ENCODE measurements around the gene ACSL5. TPM values are rescaled to one million over a fixed set of nuclear protein-coding genes. Genes with fewer than 3 reads are reported as not detected.
A peak's percentile ranks its signal among the peaks of the same experiment; 100 is the strongest.
"Not testable (repeated sequence)": the region's sequence is repeated elsewhere in the genome, so short reads cannot be mapped to it uniquely, and the experiment has no call there.

ACSL5 gene
- total and polyA plus RNA-seq, 2 donors (not counting 1 experiment from before 2014, with no cell fraction given), result 1.7 to 6.6 TPM

DNA sequence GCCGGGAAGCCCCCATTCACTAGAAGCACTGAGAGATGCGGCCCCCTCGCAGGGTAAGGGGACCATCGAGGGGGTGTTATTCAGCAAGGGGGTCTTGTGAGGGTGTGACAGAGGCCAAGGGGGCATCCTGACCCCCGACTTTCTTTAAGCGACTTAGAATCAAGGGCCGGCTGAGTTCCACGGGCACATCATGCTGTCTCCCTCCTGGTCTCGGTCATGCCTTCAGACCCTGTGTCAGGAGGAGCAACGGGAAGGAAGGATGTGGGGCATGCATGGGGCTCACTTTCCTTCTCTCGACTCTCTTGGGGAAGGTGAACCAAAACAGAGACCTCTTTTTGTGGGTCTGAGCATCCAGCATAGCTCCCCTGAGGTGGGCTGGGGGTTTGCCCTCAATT lies 2.5 kb downstream of the ACSL5 start:
- H3K4me2 ChIP-seq (ENCODE audit: extremely low read depth, insufficient read depth, low read length), result peak overlapping the region; percentile 82
- peaks cover 11% of the 10 kb centered on the region for H3K4me1 ChIP-seq (ENCODE audit: control insufficient read depth, extremely low read depth, insufficient read depth, low read length)
- no peaks in the 10 kb centered on the region for H4K20me1 ChIP-seq (ENCODE audit: control insufficient read depth, extremely low read depth, insufficient read depth, low read length)
- H2AFZ ChIP-seq (ENCODE audit: low read length), result peak overlapping the region; percentile 92
- no peak for TF ChIP-seq EZH2 (IDR thresholded peaks at IDR 0.05; ENCODE audit: low read length, missing control alignments)
- TF ChIP-seq, protein P1, sequence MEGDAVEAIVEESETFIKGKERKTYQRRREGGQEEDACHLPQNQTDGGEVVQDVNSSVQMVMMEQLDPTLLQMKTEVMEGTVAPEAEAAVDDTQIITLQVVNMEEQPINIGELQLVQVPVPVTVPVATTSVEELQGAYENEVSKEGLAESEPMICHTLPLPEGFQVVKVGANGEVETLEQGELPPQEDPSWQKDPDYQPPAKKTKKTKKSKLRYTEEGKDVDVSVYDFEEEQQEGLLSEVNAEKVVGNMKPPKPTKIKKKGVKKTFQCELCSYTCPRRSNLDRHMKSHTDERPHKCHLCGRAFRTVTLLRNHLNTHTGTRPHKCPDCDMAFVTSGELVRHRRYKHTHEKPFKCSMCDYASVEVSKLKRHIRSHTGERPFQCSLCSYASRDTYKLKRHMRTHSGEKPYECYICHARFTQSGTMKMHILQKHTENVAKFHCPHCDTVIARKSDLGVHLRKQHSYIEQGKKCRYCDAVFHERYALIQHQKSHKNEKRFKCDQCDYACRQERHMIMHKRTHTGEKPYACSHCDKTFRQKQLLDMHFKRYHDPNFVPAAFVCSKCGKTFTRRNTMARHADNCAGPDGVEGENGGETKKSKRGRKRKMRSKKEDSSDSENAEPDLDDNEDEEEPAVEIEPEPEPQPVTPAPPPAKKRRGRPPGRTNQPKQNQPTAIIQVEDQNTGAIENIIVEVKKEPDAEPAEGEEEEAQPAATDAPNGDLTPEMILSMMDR (conservative IDR thresholded peaks at IDR 0.05 in 1 of 2, IDR thresholded peaks at IDR 0.05 in 1 of 2; ENCODE audit: low read depth in 1 of 2, low read length in 2 of 2), result no peak
- peak overlapping the region in 2 of 4 experiments; percentile 8 to 30 for H3K4me3 ChIP-seq (replicated peaks in 1 of 4; ENCODE audit: control extremely low read depth in 1 of 4, insufficient read depth in 1 of 4, low read depth in 3 of 4, low read length in 4 of 4)
- no peaks in the 10 kb centered on the region for H3K36me3 ChIP-seq (ENCODE audit: control insufficient read depth, insufficient read depth, low read length)
- DNase-seq (ENCODE audit: low read depth in 2 of 2), result no peak
- H3K9me3 ChIP-seq (ENCODE audit: control insufficient read depth, insufficient read depth, low read depth, low read length), result no peaks in the 10 kb centered on the region
- no peaks in the 10 kb centered on the region for H3K79me2 ChIP-seq (ENCODE audit: control insufficient read depth, insufficient read depth, low read length)
- peak overlapping the region; percentile 48 for H3K27ac ChIP-seq (ENCODE audit: insufficient read depth, low read length)
- no peak overlapping the region for H3K9ac ChIP-seq (ENCODE audit: insufficient read depth, low read length)
- no peaks in the 10 kb centered on the region for H3K27me3 ChIP-seq (ENCODE audit: control insufficient read depth, insufficient read depth, low read length)

DNA sequence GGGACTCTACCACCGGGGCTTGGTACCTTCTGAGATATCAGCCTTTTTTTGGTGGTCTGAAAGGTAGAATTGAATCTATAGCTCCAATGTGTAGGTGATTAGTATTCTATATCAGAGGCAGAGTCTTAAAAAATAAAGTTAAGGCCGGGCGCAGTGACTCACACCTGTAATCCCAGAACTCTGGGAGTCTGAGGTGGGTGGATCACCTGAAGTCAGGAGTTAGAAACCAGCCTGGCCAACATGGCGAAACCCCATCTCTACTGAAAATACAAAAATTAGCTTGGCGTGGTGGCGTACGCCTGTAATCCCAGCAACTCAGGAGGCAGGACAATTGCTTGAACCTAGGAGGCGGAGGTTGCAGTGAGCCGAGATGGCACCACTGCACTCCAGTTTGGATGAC lies 3.2 kb downstream of the ACSL5 start:
- H3K4me2 ChIP-seq (ENCODE audit: extremely low read depth, insufficient read depth, low read length); H4K20me1 ChIP-seq (ENCODE audit: control insufficient read depth, extremely low read depth, insufficient read depth, low read length); H2AFZ ChIP-seq (ENCODE audit: low read length); DNase-seq (ENCODE audit: low read depth in 2 of 2); H3K9ac ChIP-seq (ENCODE audit: insufficient read depth, low read length); H3K79me2 ChIP-seq (ENCODE audit: control insufficient read depth, insufficient read depth, low read length); H3K27me3 ChIP-seq (ENCODE audit: control insufficient read depth, insufficient read depth, low read length); H3K9me3 ChIP-seq (ENCODE audit: control insufficient read depth, insufficient read depth, low read depth, low read length); H3K36me3 ChIP-seq (ENCODE audit: control insufficient read depth, insufficient read depth, low read length); H3K4me3 ChIP-seq (replicated peaks in 1 of 4; ENCODE audit: control extremely low read depth in 1 of 4, insufficient read depth in 1 of 4, low read depth in 3 of 4, low read length in 4 of 4); H3K27ac ChIP-seq (ENCODE audit: insufficient read depth, low read length): not testable (repeated sequence)
- H3K4me1 ChIP-seq (ENCODE audit: control insufficient read depth, extremely low read depth, insufficient read depth, low read length), result peaks cover 11% of the 10 kb centered on the region

DNA sequence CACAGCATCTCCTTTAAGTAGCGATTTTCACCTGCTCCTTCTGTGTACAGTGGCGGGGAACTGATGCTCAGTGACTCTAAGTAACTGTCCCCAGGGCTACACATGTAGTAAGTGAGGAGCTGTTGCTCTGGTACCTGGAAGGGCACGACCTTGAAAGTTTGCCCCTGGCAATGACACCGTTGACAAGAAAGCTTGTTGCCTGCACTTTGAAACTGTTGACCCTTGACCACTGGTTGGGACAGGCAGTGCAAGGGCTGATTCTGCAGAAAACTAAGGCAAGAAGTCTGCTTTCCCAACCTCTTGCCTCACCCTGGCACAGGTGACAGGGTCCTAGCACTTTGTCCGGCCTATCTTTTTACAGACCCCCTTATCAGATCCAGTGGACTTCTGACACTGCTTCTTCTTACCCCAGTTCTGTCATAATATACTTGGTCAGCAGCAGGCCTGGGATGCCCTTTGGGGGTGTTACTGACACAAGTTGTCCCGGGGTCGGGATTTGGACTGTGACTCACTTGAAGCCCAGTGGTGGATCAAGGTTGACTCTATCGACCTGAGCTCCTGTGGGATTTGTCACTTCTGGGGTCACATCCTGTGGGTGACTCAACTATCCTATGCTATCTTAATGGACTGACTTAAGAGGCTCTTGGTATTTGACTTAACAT lies 5.8 kb downstream of the ACSL5 start:
- no peak overlapping the region for H3K27ac ChIP-seq (ENCODE audit: insufficient read depth, low read length)
- H4K20me1 ChIP-seq (ENCODE audit: control insufficient read depth, extremely low read depth, insufficient read depth, low read length), result no peaks in the 10 kb centered on the region
- H3K9me3 ChIP-seq (ENCODE audit: control insufficient read depth, insufficient read depth, low read depth, low read length), result no peaks in the 10 kb centered on the region
- H3K27me3 ChIP-seq (ENCODE audit: control insufficient read depth, insufficient read depth, low read length), result no peaks in the 10 kb centered on the region
- no peaks in the 10 kb centered on the region for H3K36me3 ChIP-seq (ENCODE audit: control insufficient read depth, insufficient read depth, low read length)
- peak in 1 of 2 donors; percentile 25 for DNase-seq (ENCODE audit: low read depth in 2 of 2)
- no peaks in the 10 kb centered on the region for H3K79me2 ChIP-seq (ENCODE audit: control insufficient read depth, insufficient read depth, low read length)
- H3K9ac ChIP-seq (ENCODE audit: insufficient read depth, low read length), result no peak overlapping the region
- no peak overlapping the region for H3K4me3 ChIP-seq (replicated peaks in 1 of 4; ENCODE audit: control extremely low read depth in 1 of 4, insufficient read depth in 1 of 4, low read depth in 3 of 4, low read length in 4 of 4)
- H3K4me2 ChIP-seq (ENCODE audit: extremely low read depth, insufficient read depth, low read length), result no peak overlapping the region
- TF ChIP-seq, protein P1 (conservative IDR thresholded peaks at IDR 0.05 in 1 of 2, IDR thresholded peaks at IDR 0.05 in 1 of 2; ENCODE audit: low read depth in 1 of 2, low read length in 2 of 2), result no peak
- TF ChIP-seq EZH2 (IDR thresholded peaks at IDR 0.05; ENCODE audit: low read length, missing control alignments), result no peak
- H3K4me1 ChIP-seq (ENCODE audit: control insufficient read depth, extremely low read depth, insufficient read depth, low read length), result peaks cover 14% of the 10 kb centered on the region
- no peak overlapping the region for H2AFZ ChIP-seq (ENCODE audit: low read length)
